SJSA1 (cell line): ENCODE measurements around the gene MYPOP. TPM values are rescaled to one million over a fixed set of nuclear protein-coding genes. Genes with fewer than 3 reads are reported as not detected.
A peak's percentile ranks its signal among the peaks of the same experiment; 100 is the strongest.
"Not testable (repeated sequence)": the region's sequence is repeated elsewhere in the genome, so short reads cannot be mapped to it uniquely, and the experiment has no call there.

ENCODE experiments used
- DNase-seq, 2 experiments: peaks; one replicate each; pipeline ENCODE4 v3.0.0-alpha.2; 2015 to 2020; ENCODE audit warnings: low spot score in 2 of 2, low read depth in 1 of 2
- H3K27ac ChIP-seq: fragments of 250-450 bp; sonication (Bioruptor Pico); 2 replicates; pipeline ENCODE4 v1.5.1; 2020; ENCODE audit warnings: mild to moderate bottlenecking, moderate library complexity
- H3K27me3 ChIP-seq: fragments of 250-450 bp; sonication (Bioruptor Pico); replicated peaks from 2 replicates; pipeline ENCODE4 v1.5.1; 2020; ENCODE audit warnings: mild to moderate bottlenecking, moderate library complexity
- H3K36me3 ChIP-seq: fragments of 250-450 bp; sonication (Bioruptor Pico); 2 replicates; pipeline ENCODE4 v1.5.1; 2020; ENCODE audit warnings: mild to moderate bottlenecking
- H3K4me1 ChIP-seq: fragments of 250-450 bp; sonication (Bioruptor Pico); replicated peaks from 2 replicates; pipeline ENCODE4 v1.6.1; 2021; ENCODE audit warnings: mild to moderate bottlenecking
- H3K4me3 ChIP-seq: fragments of 250-450 bp; sonication (Bioruptor Pico); 2 replicates; pipeline ENCODE4 v1.5.1; 2020; ENCODE audit warnings: mild to moderate bottlenecking
- H3K9me3 ChIP-seq: fragments of 250-450 bp; sonication (Bioruptor Pico); replicated peaks from 2 replicates; pipeline ENCODE4 v1.5.1; 2020; ENCODE audit warnings: mild to moderate bottlenecking
- total RNA-seq: library from RNA; depleted of rRNA; stranded (reverse); fragments of >200 nt; shearing (Covaris generic); gene quantifications from 2 replicates; pipeline ENCODE4 v1.2.3, GENCODE V29; 2014

The MYPOP gene
- total RNA-seq, 1 experiment from 2014 or later: 1.3 TPM

GRCh38 chr19:45900738-45901431 is 1.5 kb downstream of the MYPOP start:
- H3K27me3 ChIP-seq: no peaks in the 10 kb centered on the region
- H3K4me3 ChIP-seq: no peak overlapping the region
- peaks cover 30% of the 10 kb centered on the region for H3K36me3 ChIP-seq
- H3K9me3 ChIP-seq: no peaks in the 10 kb centered on the region
- H3K27ac ChIP-seq: no peak overlapping the region
- DNase-seq: no peak
- H3K4me1 ChIP-seq: peaks cover 10% of the 10 kb centered on the region

- no peak overlapping the region for H3K27ac ChIP-seq
- H3K4me3 ChIP-seq: no peak overlapping the region
- DNase-seq: no peak
- no peaks in the 10 kb centered on the region for H3K27me3 ChIP-seq
- no peaks in the 10 kb centered on the region for H3K9me3 ChIP-seq
- H3K4me1 ChIP-seq: peaks cover 10% of the 10 kb centered on the region
- peaks cover 35% of the 10 kb centered on the region for H3K36me3 ChIP-seq
Measured at GRCh38 chr19:45899919-45900589, 2.4 kb downstream of the MYPOP start.

GRCh38 chr19:45899253-45899652 is 3.2 kb downstream of the MYPOP start:
- Histone ChIP-seq H3K4me3 (no peak overlapping the region), H3K27ac (no peak overlapping the region), H3K36me3 (peaks cover 39% of the 10 kb centered on the region), H3K27me3 (no peaks in the 10 kb centered on the region), H3K4me1 (peaks cover 10% of the 10 kb centered on the region), H3K9me3 (no peaks in the 10 kb centered on the region)
- DNase-seq: no peak

GRCh38 chr19:45897261-45897812 is 5.1 kb downstream of the MYPOP start:
- no peak overlapping the region for H3K27ac ChIP-seq
- H3K9me3 ChIP-seq: no peaks in the 10 kb centered on the region
- no peaks in the 10 kb centered on the region for H3K27me3 ChIP-seq
- DNase-seq: no peak
- H3K4me3 ChIP-seq: no peak overlapping the region
- H3K36me3 ChIP-seq: peaks cover 39% of the 10 kb centered on the region
- H3K4me1 ChIP-seq: peaks cover 5% of the 10 kb centered on the region

GRCh38 chr19:45895983-45896599 is 6.3 kb downstream of the MYPOP start:
- DNase-seq, H3K27me3 ChIP-seq, H3K4me1 ChIP-seq, H3K4me3 ChIP-seq, H3K9me3 ChIP-seq, H3K27ac ChIP-seq: not testable (repeated sequence)
- peaks cover 35% of the 10 kb centered on the region for H3K36me3 ChIP-seq

GRCh38 chr19:45895519-45895972 is 6.9 kb downstream of the MYPOP start:
- H3K27ac ChIP-seq: no peak overlapping the region
- H3K27me3 ChIP-seq: no peaks in the 10 kb centered on the region
- DNase-seq: no peak
- peaks cover 31% of the 10 kb centered on the region for H3K36me3 ChIP-seq
- H3K4me1 ChIP-seq: no peaks in the 10 kb centered on the region
- no peaks in the 10 kb centered on the region for H3K9me3 ChIP-seq
- no peak overlapping the region for H3K4me3 ChIP-seq

GRCh38 chr19:45890877-45891276 is 11.5 kb downstream of the MYPOP start:
- Histone ChIP-seq H3K9me3 (no peaks in the 10 kb centered on the region), H3K27me3 (no peaks in the 10 kb centered on the region), H3K4me1 (peaks cover 6% of the 10 kb centered on the region), H3K27ac (no peak overlapping the region), H3K36me3 (peaks cover 10% of the 10 kb centered on the region), H3K4me3 (no peak overlapping the region)
- no peak for DNase-seq

GRCh38 chr19:45889210-45889885 is 13.1 kb downstream of the MYPOP start:
- Histone ChIP-seq H3K27me3 (no peaks in the 10 kb centered on the region), H3K27ac (no peak overlapping the region), H3K36me3 (peaks cover 16% of the 10 kb centered on the region), H3K4me3 (no peak overlapping the region), H3K4me1 (peaks cover 20% of the 10 kb centered on the region), H3K9me3 (no peaks in the 10 kb centered on the region; the same call in 1 of the 2 replicates)
- DNase-seq: no peak

GRCh38 chr19:45887200-45887710 is 15.2 kb downstream of the MYPOP start:
- H3K4me1 ChIP-seq: peaks cover 25% of the 10 kb centered on the region
- peak overlapping the region; percentile 80 for H3K27ac ChIP-seq
- no peaks in the 10 kb centered on the region for H3K27me3 ChIP-seq
- DNase-seq: no peak
- peak overlapping the region; percentile 86 for H3K4me3 ChIP-seq
- H3K9me3 ChIP-seq: no peaks in the 10 kb centered on the region; the same call in 1 of the 2 replicates
- H3K36me3 ChIP-seq: peaks cover 35% of the 10 kb centered on the region

GRCh38 chr19:45886427-45887199 is 15.8 kb downstream of the MYPOP start:
- Histone ChIP-seq H3K27ac (peak overlapping the region; percentile 80), H3K4me1 (peaks cover 25% of the 10 kb centered on the region)
- peak; percentile 92 to 94 for DNase-seq

GRCh38 chr19:45885556-45886426 is 16.6 kb downstream of the MYPOP start, which contains the start of gene IRF2BP1:
Gene IRF2BP1 (minus strand): TSS chr19:45886141. CDS start chr19:45885774, 367 bp downstream.
- Histone ChIP-seq H3K36me3 (peaks cover 35% of the 10 kb centered on the region), H3K4me3 (peak within 1 kb of the TSS; percentile 86), H3K27ac (peak within 1 kb of the TSS; percentile 80), H3K9me3 (no peaks in the 10 kb centered on the region; the same call in 1 of the 2 replicates), H3K4me1 (peaks cover 25% of the 10 kb centered on the region), H3K27me3 (no peaks in the 10 kb centered on the region)
- DNase-seq: peak; percentile 91 to 92

More at GRCh38 chr19:45886427-45887199, 15.8 kb downstream of the MYPOP start:
- Histone ChIP-seq H3K27me3 (no peaks in the 10 kb centered on the region), H3K9me3 (no peaks in the 10 kb centered on the region; the same call in 1 of the 2 replicates), H3K4me3 (peak overlapping the region; percentile 86), H3K36me3 (peaks cover 35% of the 10 kb centered on the region)
